Spleen (tissue), 11 donors: ENCODE data around the gene KLHL41. TPM values are rescaled to one million over a fixed set of nuclear protein-coding genes. Genes with fewer than 3 reads are reported as not detected.
"Not testable (repeated sequence)": the region's sequence is repeated elsewhere in the genome, so short reads cannot be mapped to it uniquely, and the experiment has no call there.

Experiments used
- DNase-seq: peaks from one replicate; pipeline ENCODE4 v3.0.0-alpha.2; 2020
- H3K27ac ChIP-seq, 8 donors: fragments of 200-600 bp; sonication (generic) in 7 of 8; 1 replicate in 4 of 8; 2 replicates in 4 of 8; pipeline versions ENCODE4 v1.5.0 to v1.8.0; 2016 to 2021; ENCODE audit warnings: inconsistent platforms in 4 of 8, mild to moderate bottlenecking in 4 of 8, moderate library complexity in 1 of 8
- H3K27me3 ChIP-seq, 7 donors: fragments of 200-600 bp; sonication (generic) in 6 of 7; replicated peaks in 1 of 7; 1 replicate in 4 of 7; 2 replicates in 3 of 7; pipeline versions ENCODE4 v1.5.0 to v1.8.0; 2016 to 2021; ENCODE audit warnings: inconsistent platforms in 3 of 7, mild to moderate bottlenecking in 1 of 7
- H3K36me3 ChIP-seq, 6 donors: fragments of 200-600 bp; sonication (generic) in 5 of 6; 1 replicate in 4 of 6; 2 replicates in 2 of 6; pipeline versions ENCODE4 v1.5.0 to v1.8.0; 2016 to 2021; ENCODE audit warnings: inconsistent platforms in 2 of 6
- H3K4me1 ChIP-seq, 6 donors: fragments of 200-600 bp; sonication (generic) in 5 of 6; 1 replicate in 3 of 6; 2 replicates in 3 of 6; pipeline versions ENCODE4 v1.5.0 to v1.8.0; 2016 to 2021; ENCODE audit warnings: inconsistent platforms in 3 of 6
- H3K4me3 ChIP-seq, 8 donors: fragments of 200-600 bp; sonication (generic) in 7 of 8; 1 replicate in 4 of 8; 2 replicates in 4 of 8; pipeline versions ENCODE4 v1.5.0 to v1.8.0; 2016 to 2021; ENCODE audit warnings: inconsistent platforms in 4 of 8, mild to moderate bottlenecking in 4 of 8, moderate library complexity in 2 of 8
- H3K9me3 ChIP-seq, 8 donors: fragments of 200-600 bp; sonication (generic) in 7 of 8; 1 replicate in 4 of 8; 2 replicates in 4 of 8; pipeline versions ENCODE4 v1.5.0 to v1.8.0; 2016 to 2021; ENCODE audit warnings: inconsistent platforms in 4 of 8
- POLR2A ChIP-seq, 3 donors: fragments of 450-650 bp; IDR thresholded peaks; one replicate each; pipeline ENCODE4 v1.5.1; 2017; ENCODE audit warnings: antibody characterized with exemption in 3 of 3, mild to moderate bottlenecking in 1 of 3
- POLR2AphosphoS5 ChIP-seq, 3 donors: sonication (generic); formaldehyde crosslinking; IDR thresholded peaks; one replicate each; pipeline ENCODE4 v1.5.1; 2017; ENCODE audit warnings: antibody characterized with exemption in 3 of 3
- WGBS, 5 donors: extraction: QIAGEN DNeasy Blood & Tissue Kit in 3 of 5; methylation state at CpG; one replicate each; pipeline versions ENCODE4 v1.1.5 to v1.1.7; 2013 to 2018; 5-methylcytosine and 5-hydroxymethylcytosine counted together
- intact Hi-C: fragments of 100-400 bp; cut with DNase I; formaldehyde crosslinking; loops from one replicate; pipeline ENCODE4 v1.15.0; 2023; ENCODE audit warnings: low total_unique reads
- polyA plus RNA-seq, 3 donors: library from polyadenylated mRNA; stranded (reverse); fragments of 200-250 nt; gene quantifications; one replicate each; pipeline ENCODE4 v1.2.1, GENCODE V29; 2013
- total RNA-seq, 7 donors: library from RNA; depleted of rRNA in 3 of 7; stranded (reverse); fragments of >200 nt in 3 of 7; fragmentation: NEBNext Ultra II Directional in 4 of 7; extraction: Animal tissue kit (Norgen Biotek cat#: 25700) in 4 of 7; gene quantifications; one replicate each; pipeline versions ENCODE4 v1.1.0 to v1.2.1, GENCODE V29; 2016 to 2021
- TF ChIP-seq, protein P1 (sequence below), 11 experiments: fragments of 200-600 bp in 7 of 11; fragments of 450-650 bp in 4 of 11; sonication (generic) in 4 of 11; IDR thresholded peaks in 8 of 11; conservative IDR thresholded peaks in 3 of 11; 1 replicate in 7 of 11; 2 replicates in 4 of 11; pipeline versions ENCODE4 v1.4.0 to v1.8.0; 2016 to 2021; ENCODE audit warnings: antibody characterized with exemption in 11 of 11, inconsistent platforms in 4 of 11, mild to moderate bottlenecking in 1 of 11
- donor health status: healthy with polysubstance abuse.
- donor health status: DM: no; HTN: no; CAD: no; lungs with moderate emphysema.
- donor health status: DM: no; HTN: no; CAD: no.
- donor health status: Bipolar disorder and iron deficiency.
- donor health status: healthy.
- donor health status: DM: no; HTN: no; CAD: no.
- donor health status: DM: yes; HTN: yes; CAD: no.

Gene KLHL41
- total and polyA plus RNA-seq, 10 donors, result 0.30 to 1.0 (median 0.68) TPM

DNA sequence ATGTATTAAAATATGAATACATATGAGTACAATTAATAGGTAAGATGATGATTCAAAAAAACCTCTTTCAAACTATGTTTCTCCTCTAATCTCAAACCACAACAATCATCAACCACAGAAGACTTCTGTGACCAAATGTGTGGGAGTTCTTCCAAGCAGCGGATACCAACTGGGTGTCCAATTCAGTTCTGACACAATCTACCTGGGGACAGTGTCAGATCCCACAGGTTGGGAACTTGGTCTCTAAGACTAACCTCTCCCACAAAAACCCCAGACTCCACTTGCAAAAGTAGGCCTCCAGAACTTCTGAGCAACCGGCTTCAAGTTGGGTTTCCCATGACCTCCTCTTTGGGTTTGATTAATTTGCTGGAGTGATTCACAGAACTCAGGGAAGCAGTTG lies 37.3 kb downstream of the KLHL41 start:
- Histone ChIP-seq H3K27ac (no peak overlapping the region), H3K9me3 (no peaks in the 10 kb centered on the region), H3K36me3 (peaks cover 0 to 84% (median 24%) of the 10 kb centered on the region in 6 donors), H3K4me3 (no peak overlapping the region), H3K27me3 (no peaks in the 10 kb centered on the region), H3K4me1 (no peaks in the 10 kb centered on the region)
- TF ChIP-seq, protein P1, sequence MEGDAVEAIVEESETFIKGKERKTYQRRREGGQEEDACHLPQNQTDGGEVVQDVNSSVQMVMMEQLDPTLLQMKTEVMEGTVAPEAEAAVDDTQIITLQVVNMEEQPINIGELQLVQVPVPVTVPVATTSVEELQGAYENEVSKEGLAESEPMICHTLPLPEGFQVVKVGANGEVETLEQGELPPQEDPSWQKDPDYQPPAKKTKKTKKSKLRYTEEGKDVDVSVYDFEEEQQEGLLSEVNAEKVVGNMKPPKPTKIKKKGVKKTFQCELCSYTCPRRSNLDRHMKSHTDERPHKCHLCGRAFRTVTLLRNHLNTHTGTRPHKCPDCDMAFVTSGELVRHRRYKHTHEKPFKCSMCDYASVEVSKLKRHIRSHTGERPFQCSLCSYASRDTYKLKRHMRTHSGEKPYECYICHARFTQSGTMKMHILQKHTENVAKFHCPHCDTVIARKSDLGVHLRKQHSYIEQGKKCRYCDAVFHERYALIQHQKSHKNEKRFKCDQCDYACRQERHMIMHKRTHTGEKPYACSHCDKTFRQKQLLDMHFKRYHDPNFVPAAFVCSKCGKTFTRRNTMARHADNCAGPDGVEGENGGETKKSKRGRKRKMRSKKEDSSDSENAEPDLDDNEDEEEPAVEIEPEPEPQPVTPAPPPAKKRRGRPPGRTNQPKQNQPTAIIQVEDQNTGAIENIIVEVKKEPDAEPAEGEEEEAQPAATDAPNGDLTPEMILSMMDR (IDR thresholded peaks at IDR 0.05 in 8 of 11, conservative IDR thresholded peaks at IDR 0.05 in 3 of 11), result no peak
- TF ChIP-seq POLR2AphosphoS5 (IDR thresholded peaks at IDR 0.05) (no peak), POLR2A (IDR thresholded peaks at IDR 0.05) (no peak)
- DNase-seq, result no peak
- intact Hi-C loops, result no loop called here
- WGBS, 5 donors, result 90 to 95% (median 94%) methylated on average over 2 of the region's 2 CpGs

DNA sequence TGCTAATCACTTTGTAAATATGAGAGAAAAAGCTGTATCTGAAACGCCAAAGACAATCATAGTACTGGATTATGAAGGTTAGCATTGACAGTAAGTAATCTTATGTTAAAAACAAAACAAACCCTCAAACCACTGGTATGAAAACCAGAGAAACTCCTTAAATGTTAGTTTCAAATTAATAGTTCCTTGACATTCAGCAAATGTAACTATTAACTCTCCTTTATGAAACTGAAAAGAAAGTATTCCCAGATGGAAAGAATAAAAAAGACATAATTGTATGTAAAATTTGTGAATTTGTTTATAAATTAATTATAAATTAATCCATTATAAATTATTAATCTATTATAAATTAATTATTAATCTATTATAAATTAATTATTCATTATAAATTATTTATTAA lies 51.9 kb downstream of the KLHL41 start:
- no peaks in the 10 kb centered on the region for H3K9me3 ChIP-seq
- TF ChIP-seq POLR2AphosphoS5 (IDR thresholded peaks at IDR 0.05) (no peak), POLR2A (IDR thresholded peaks at IDR 0.05) (no peak)
- TF ChIP-seq, protein P1 (IDR thresholded peaks at IDR 0.05 in 8 of 11, conservative IDR thresholded peaks at IDR 0.05 in 3 of 11), result no peak
- H3K27ac ChIP-seq, result no peak overlapping the region
- DNase-seq, result no peak
- 95 to 100% (median 96%) methylated on average over 1 of the region's 1 CpG for WGBS, 5 donors
- H3K36me3 ChIP-seq, result peaks cover 0 to 54% (median 15%) of the 10 kb centered on the region in 6 donors
- H3K27me3 ChIP-seq, result no peaks in the 10 kb centered on the region
- no peak overlapping the region for H3K4me3 ChIP-seq
- no peaks in the 10 kb centered on the region for H3K4me1 ChIP-seq
- intact Hi-C loops, result no loop called here

DNA sequence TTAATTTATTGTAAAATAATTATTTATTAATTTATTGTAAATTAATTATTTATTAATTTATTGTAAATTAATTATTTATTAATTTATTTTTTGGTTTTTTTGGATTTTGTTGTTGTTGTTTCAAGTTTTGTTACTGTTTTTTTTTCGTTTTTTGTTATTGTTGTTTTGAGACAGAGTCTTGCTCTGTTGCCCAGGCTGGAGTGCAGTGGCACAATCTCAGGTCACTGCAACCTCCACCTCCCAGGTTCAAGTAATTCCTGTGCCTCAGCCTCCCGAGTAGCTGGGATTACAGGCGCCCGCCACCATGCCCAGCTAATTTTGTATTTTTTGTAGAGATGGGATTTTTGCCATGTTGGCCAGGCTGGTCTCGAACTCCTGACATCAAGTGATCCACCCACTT lies 52.6 kb downstream of the KLHL41 start:
- H3K36me3 ChIP-seq, result peaks cover 0 to 53% (median 14%) of the 10 kb centered on the region in 6 donors
- H3K27ac ChIP-seq, H3K27me3 ChIP-seq, intact Hi-C loops, H3K9me3 ChIP-seq, H3K4me3 ChIP-seq, H3K4me1 ChIP-seq, DNase-seq: not testable (repeated sequence)
- WGBS, 5 donors, result 84 to 98% (median 95%) methylated on average over 5 of the region's 5 CpGs

DNA sequence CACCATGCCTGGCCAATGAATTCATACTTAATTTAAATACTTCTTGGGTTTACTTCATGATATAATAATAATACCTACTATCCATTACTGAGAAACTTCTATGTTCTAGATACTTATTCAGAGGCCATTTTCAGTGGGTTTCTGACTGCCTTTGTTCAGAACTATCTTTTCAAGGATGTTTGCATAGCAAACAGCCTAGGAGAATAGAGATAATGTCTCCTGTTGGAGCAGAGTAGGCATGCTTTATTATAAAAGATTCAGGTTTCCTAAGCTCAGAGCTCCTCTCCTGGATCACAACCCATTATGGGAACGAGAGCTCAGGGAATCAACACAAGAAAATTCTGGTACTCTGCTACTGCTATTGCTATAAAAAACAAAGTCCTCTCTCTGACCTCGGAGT lies 53.0 kb downstream of the KLHL41 start:
- intact Hi-C loops, result no loop called here
- Histone ChIP-seq H3K9me3 (no peaks in the 10 kb centered on the region), H3K27ac (no peak overlapping the region), H3K27me3 (no peaks in the 10 kb centered on the region), H3K36me3 (peaks cover 0 to 53% (median 14%) of the 10 kb centered on the region in 6 donors), H3K4me3 (no peak overlapping the region), H3K4me1 (no peaks in the 10 kb centered on the region)
- 94 to 98% (median 97%) methylated on average over 2 of the region's 2 CpGs for WGBS, 5 donors
- no peak for DNase-seq
- TF ChIP-seq POLR2AphosphoS5 (IDR thresholded peaks at IDR 0.05), result no peak

DNA sequence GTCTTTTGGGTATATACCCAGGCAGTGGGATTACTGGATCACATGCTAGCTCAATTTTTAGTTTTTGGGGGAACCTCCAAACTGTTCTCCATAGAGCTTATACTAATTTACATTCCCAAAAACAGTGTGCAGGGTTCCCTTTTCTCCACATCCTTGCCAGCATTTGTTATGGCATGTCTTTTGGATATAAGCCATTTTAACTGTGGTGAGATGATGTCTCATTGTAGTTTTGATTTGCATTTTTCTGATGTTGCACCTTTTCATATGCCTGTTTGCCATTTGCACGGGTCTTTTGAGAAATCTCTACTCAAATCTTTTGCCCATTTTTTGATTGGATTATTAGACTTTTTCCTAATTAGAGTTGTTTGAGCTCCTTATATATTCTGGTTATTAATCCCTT lies 56.2 kb downstream of the KLHL41 start:
- Histone ChIP-seq H3K27ac (no peak overlapping the region), H3K4me3 (no peak overlapping the region), H3K36me3 (peaks cover 0 to 45% (median 3%) of the 10 kb centered on the region in 6 donors), H3K27me3 (no peaks in the 10 kb centered on the region), H3K9me3 (no peaks in the 10 kb centered on the region), H3K4me1 (peaks cover 0 to 6% (median 0%) of the 10 kb centered on the region in 6 donors)
- intact Hi-C loops, result no loop called here
- TF ChIP-seq, protein P1 (IDR thresholded peaks at IDR 0.05 in 8 of 11, conservative IDR thresholded peaks at IDR 0.05 in 3 of 11), result no peak
- TF ChIP-seq POLR2AphosphoS5 (IDR thresholded peaks at IDR 0.05) (no peak), POLR2A (IDR thresholded peaks at IDR 0.05) (no peak)
- 57 to 97% (median 94%) methylated on average over 1 of the region's 1 CpG for WGBS, 5 donors
- DNase-seq, result no peak
